Femur (tissue), 1 donor: ENCODE measurements around the gene FAM174B.

Experiments
- DNase-seq: peaks from one replicate; pipeline ENCODE4 v3.0.0-alpha.2; 2017

The FAM174B gene

GRCh38 chr15:92664178-92664900 lies 8.8 kb upstream of the FAM174B start:
- no peak for DNase-seq

DNA sequence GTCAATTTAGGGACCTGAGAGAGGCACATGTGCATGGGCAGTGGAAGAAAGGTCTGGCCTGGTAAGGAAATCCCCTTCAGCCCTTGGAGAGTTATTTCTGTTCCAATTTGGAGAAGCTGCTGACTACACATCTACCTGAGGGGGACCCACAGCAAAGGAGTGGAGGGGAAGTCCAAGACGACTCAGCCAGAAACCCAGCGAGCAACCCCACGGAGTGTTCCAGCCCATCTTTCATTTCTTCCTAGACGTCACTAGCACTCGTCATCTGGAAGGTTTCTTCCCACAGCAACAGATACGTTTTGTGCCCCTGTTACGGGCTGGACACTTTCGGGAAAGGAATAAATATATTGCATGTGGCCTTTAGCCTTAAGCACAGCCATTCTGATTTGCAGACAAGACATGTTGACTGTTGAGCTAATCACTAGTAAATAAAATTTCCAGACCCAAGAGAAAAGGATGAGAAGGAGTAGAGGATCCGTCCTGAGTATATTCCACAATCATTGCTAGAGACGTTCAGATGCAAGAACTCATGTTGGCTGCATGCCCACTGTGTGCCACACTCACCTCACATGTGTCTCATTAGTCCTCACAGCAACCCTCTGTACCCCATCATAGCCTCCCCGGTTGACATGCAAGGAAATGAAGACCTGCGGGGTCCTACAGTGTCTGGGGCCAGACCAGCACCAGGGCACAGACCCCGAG lies 7.8 kb upstream of the FAM174B start:
- no peak for DNase-seq

DNA sequence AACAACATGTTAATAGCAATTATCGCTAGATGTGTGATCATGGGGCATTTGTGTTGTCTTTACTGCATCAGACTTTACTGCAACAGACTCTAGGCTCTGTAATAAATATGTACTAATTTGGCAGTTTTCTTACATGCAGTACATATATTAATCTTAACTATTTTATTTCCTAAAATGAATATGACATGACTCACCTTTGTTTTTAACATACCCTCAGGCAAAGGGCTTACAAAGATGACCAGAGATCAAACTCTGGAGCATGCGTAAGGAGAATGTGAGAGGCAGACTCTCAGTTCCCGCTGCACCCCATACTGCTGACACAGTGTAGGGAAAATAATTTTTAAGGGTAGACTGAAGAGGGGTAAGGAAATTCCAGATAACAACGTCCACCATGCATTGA lies 7.2 kb upstream of the FAM174B start:
- DNase-seq = no peak

- DNase-seq = no peak
These were observed 6.4 kb upstream of the FAM174B start for GRCh38 chr15:92661956-92662355.

- no peak for DNase-seq
These were observed 5.5 kb upstream of the FAM174B start for GRCh38 chr15:92661069-92661468.

DNA sequence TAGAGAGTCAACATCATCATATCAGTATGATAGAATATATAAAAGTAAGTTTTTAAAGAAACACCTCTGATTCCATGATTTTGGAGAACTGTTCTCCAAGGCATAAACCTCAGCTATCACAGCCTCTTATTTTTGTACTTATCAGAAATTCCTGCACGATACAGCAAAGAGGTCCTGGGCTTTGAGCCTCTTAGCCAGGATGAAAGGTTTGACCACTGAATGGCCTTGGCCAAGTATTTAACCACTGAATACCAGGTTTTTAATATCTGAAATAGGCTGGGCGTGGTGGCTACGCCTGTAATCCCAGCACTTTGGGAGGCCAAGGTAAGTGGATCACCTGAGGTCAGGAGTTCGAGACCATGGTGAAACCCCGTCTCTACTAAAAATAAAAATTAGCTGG lies 1.9 kb upstream of the FAM174B start:
- DNase-seq = no peak

DNA sequence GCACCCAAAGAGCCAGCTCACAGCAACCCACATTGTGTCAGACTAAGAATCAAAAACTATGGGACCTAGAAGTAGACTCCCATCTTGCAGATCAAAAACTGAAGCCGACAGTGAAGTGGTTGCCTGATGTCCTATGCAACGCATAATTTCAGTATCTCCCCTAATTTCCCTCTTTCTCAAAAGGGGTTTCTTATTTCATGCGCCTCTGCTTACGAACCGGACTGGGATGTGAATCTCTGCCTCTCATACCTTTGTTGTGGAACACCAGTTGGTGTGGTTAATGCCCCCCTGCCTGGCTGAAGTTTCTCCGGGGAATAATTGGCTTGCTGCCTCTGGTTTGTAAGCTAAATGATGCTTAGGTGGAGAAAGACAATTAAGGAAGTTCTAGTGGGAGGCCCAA lies 514 bp upstream of the FAM174B start:
- DNase-seq = no peak

GRCh38 chr15:92654662-92655061 lies 913 bp downstream of the FAM174B start:
- no peak for DNase-seq

- DNase-seq = peak; percentile 59
These were observed 1.6 kb downstream of the FAM174B start for GRCh38 chr15:92653836-92654539.

- no peak for DNase-seq
These were observed 2.2 kb downstream of the FAM174B start for GRCh38 chr15:92653366-92653765.

GRCh38 chr15:92652576-92652966 lies 3.0 kb downstream of the FAM174B start:
- DNase-seq = no peak

DNA sequence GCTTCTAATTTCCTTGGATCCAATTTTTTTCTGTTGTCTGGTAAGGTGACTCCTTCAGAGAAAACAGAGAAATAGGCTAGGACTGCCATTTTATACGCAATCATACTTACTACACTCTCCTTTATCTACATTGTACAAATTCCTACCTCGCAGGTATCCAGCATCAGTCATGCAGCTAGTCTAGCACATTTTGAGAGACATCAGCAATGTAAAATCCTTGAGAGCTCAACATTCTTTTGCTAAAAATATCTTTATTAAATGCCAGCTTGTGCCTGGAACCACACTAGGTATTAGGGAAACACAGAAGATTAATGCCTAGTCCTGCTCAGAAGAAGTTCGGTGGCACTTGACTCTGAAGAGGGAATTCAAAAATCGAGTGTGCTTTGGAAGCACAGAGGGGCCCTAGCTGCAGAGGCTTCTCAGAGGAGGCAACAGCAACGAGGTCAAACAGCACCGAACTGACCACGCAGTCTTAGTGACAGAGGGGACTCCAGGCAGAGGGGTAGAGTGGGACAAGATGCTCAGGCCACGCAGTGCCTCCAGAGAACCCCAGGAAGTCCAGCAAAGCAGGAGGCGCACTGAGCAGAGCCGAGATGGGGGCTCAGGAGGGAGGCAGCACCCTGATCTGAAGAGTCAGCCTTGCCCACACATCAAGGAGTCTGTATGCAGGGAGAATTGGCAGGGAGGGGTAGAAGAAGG lies 3.5 kb downstream of the FAM174B start:
- DNase-seq = no peak

- no peak for DNase-seq
These were observed 4.6 kb downstream of the FAM174B start for GRCh38 chr15:92650966-92651365.

- DNase-seq = no peak
These were observed 5.3 kb downstream of the FAM174B start for GRCh38 chr15:92650256-92650655.

DNA sequence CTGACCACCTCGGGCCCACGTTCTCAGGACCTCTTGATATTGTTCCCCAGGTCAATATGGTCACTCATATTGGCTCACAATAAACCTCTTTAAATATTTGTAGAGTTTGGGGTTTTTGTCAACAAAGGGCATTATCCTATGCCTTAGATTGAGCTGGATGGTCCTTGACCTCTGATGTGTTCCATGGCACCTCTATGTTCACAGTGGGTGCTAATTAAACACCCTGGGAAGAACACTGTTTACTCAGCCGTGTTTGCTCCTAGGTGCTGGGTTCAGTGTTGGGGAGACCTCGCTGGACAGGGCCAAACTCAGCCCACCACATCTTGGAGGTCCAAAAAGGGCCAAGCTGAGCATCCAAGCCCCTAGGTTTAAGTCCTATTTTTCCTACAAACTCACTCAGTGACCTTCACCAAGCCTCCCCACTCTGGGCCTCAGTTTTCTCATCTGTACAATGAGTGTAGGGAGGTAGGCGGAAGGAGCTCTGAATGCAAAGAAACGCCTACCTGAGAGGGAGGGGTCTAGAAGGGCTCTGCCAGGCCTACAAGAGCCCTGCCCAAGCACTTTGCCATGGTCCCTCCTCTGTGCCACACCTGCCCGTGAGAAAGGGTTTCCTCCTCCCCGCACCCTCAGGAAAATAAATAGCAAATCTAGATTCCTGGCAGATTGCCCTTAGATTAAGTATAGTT lies 7.2 kb downstream of the FAM174B start:
- DNase-seq = peak; percentile 10

- DNase-seq = no peak
These were observed 8.0 kb downstream of the FAM174B start for GRCh38 chr15:92647467-92648163.

DNA sequence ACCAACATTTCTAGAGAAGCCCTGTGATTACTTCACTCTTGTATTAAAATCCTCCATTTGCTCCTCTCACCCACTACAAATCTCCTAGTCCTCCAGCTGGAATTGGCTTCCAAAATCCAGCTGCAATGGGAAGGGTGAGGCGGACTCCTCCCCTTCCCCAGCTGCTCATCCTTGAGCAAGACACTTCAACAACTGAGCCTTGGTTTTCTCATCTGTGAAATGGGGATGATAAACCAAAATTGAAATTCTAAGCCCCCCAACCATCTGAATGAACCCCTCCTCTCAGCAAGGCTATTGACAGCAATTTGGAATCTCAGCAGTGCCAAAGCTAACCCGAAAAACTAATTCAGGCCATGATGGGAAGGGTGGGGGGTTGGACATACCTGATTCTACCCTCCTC lies 9.4 kb downstream of the FAM174B start:
- DNase-seq = no peak

DNA sequence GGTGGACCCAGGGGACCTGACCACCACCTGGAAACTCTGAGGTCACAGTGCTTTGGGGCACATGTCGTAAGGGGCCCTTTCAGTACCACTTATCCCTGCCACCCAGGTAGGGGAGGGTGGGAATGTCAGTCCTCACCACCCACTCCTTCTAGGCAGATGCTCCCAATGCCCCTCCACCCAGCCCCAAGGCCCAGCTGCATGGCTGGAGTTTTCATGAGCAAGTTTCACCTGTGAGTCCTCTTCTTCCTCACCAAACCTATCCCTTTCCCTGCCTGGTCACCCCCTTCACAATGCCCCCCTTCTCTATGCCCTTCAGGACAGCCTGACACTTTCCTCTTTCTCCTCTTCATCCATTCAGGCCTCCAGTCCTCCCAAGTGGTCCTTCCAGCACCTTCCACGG lies 9.8 kb downstream of the FAM174B start:
- no peak for DNase-seq

DNA sequence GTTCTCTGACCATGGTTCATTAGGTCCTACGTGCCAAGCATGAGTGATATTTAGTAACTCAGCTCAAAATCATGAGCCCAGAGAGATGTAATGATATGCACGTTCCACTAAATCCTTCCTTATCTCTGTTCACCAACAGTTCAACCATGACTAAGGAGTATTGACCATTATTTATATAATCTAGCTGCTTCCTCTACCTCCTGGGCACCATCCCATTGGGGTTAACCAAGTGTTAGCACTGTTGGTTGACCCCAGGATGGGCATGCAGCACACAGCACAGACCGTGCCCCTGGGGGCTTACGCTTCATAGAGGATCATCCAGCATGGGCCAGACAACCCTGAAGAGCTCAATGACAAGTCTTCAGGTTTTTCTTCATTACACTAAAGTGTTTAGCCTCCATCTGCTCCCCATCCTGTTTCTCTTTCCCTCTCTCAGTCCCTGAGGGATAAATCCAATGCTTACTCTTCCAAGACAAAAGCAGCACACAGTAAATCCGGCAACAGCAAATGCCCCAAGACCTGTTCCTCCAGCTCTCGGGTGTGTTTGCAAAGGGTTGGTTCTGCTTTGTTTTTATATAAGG lies 10.4 kb downstream of the FAM174B start:
- no peak for DNase-seq

- no peak for DNase-seq
These were observed 11.4 kb downstream of the FAM174B start for GRCh38 chr15:92643849-92644815.
